KBM-7 (cell line): ENCODE data around the gene TOX2.

Source experiments
- DNase-seq: peaks from one replicate; pipeline ENCODE4 v3.0.0-alpha.2; 2015
- in situ Hi-C: fragments of 300-500 bp; cut with MboI; formaldehyde crosslinking; loops from 2 replicates; pipeline ENCODE4 v1.14.3; 2020; ENCODE audit warnings: low sequenced_read_pairs, low pct_unique_long_range_greater_than_20kb, mixed read lengths

Gene TOX2

GRCh38 chr20:43987531-43987930 is 72.9 kb downstream of the TOX2 start:
- DNase-seq, result no peak
- in situ Hi-C loops, result no loop called here

- no peak for DNase-seq
- in situ Hi-C loops, result no loop called here
These were observed 73.8 kb downstream of the TOX2 start for GRCh38 chr20:43988451-43988850.

- in situ Hi-C loops, result no loop called here
- no peak for DNase-seq
These were observed 74.2 kb downstream of the TOX2 start for GRCh38 chr20:43988867-43989266.

GRCh38 chr20:43991261-43991660 is 76.6 kb downstream of the TOX2 start:
- no peak for DNase-seq
- in situ Hi-C loops, result no loop called here

- in situ Hi-C loops, result no loop called here
- no peak for DNase-seq
These were observed 77.3 kb downstream of the TOX2 start for GRCh38 chr20:43991982-43992381.

- in situ Hi-C loops, result no loop called here
- DNase-seq, result no peak
These were observed 78.2 kb downstream of the TOX2 start for GRCh38 chr20:43992885-43993284.

- DNase-seq, result no peak
- in situ Hi-C loops, result no loop called here
These were observed 78.9 kb downstream of the TOX2 start for GRCh38 chr20:43993560-43993959.

GRCh38 chr20:43994486-43995100 is 79.9 kb downstream of the TOX2 start:
- in situ Hi-C loops, result no loop called here
- DNase-seq, result no peak

- in situ Hi-C loops, result no loop called here
- DNase-seq, result no peak
These were observed 81.0 kb downstream of the TOX2 start for GRCh38 chr20:43995645-43996044.

GRCh38 chr20:43996240-43996930 is 81.7 kb downstream of the TOX2 start:
- no peak for DNase-seq
- in situ Hi-C loops, result no loop called here

GRCh38 chr20:43999848-44000247 is 85.2 kb downstream of the TOX2 start:
- in situ Hi-C loops, result no loop called here
- DNase-seq, result no peak

GRCh38 chr20:44001667-44002596 is 87.3 kb downstream of the TOX2 start:
- DNase-seq, result no peak
- in situ Hi-C loops, result no loop called here

- no peak for DNase-seq
- in situ Hi-C loops, result no loop called here
These were observed 88.2 kb downstream of the TOX2 start for GRCh38 chr20:44002861-44003260.

- in situ Hi-C loops, result no loop called here
These were observed 89.0 kb downstream of the TOX2 start for GRCh38 chr20:44003609-44004008.

GRCh38 chr20:44004306-44004915 is 89.8 kb downstream of the TOX2 start:
- DNase-seq, result no peak
- in situ Hi-C loops, result no loop called here

More at GRCh38 chr20:44003609-44004008, 89.0 kb downstream of the TOX2 start:
- DNase-seq, result no peak

GRCh38 chr20:44005661-44006060 is 91.0 kb downstream of the TOX2 start:
- in situ Hi-C loops, result no loop called here
- DNase-seq, result no peak

- in situ Hi-C loops, result no loop called here
- DNase-seq, result no peak
These were observed 91.5 kb downstream of the TOX2 start for GRCh38 chr20:44006126-44006525.

GRCh38 chr20:44006578-44006977 is 91.9 kb downstream of the TOX2 start:
- in situ Hi-C loops, result no loop called here

GRCh38 chr20:44008806-44009678 is 94.4 kb downstream of the TOX2 start:
- in situ Hi-C loops, result no loop called here
- no peak for DNase-seq

More at GRCh38 chr20:44006578-44006977, 91.9 kb downstream of the TOX2 start:
- DNase-seq, result no peak
